Left lobe of liver (tissue), 2 donors: ENCODE results near the gene AMIGO3. TPM values are rescaled to one million over a fixed set of nuclear protein-coding genes. Genes with fewer than 3 reads are reported as not detected.
"Not testable (repeated sequence)": the region's sequence is repeated elsewhere in the genome, so short reads cannot be mapped to it uniquely, and the experiment has no call there.

ENCODE experiments used
- ATAC-seq: fragments of 200-7000 bp; cut with Tn5 transposase; one replicate; pipeline ENCODE4 v1.9.1; 2020; ENCODE audit warnings: mild to moderate bottlenecking, moderate library complexity
- DNase-seq: peaks from one replicate; pipeline ENCODE4 v3.0.0-alpha.2; 2020; ENCODE audit warnings: low spot score
- total RNA-seq: library from RNA; stranded (reverse); gene quantifications from one replicate; pipeline ENCODE4 v1.2.1, GENCODE V29; 2021
- donor health status: DM: no; HTN: no; CAD: no; lungs with moderate emphysema.
- donor health status: DM: no; HTN: yes; CAD: no.

Gene AMIGO3
- total RNA-seq, 1 donor from 2014 or later = not detected

GRCh38 chr3:49689908-49690624, 29.4 kb downstream of the AMIGO3 start:
- DNase-seq, ATAC-seq: not testable (repeated sequence)

GRCh38 chr3:49689046-49689907, 30.2 kb downstream of the AMIGO3 start, which contains the start of the genes MST1 and RNF123:
Gene MST1 (minus strand): TSS chr3:49689474. CDS start chr3:49688691, 783 bp downstream.
Gene RNF123 (plus strand): TSS chr3:49689557. CDS start chr3:49691166, 1,609 bp downstream.
- DNase-seq = peak; percentile 91
- ATAC-seq = peak; percentile 67

GRCh38 chr3:49688338-49689045, 31.0 kb downstream of the AMIGO3 start:
- peak; percentile 80 for ATAC-seq
- peak; percentile 90 for DNase-seq

- ATAC-seq, DNase-seq: not testable (repeated sequence)
Measured at GRCh38 chr3:49687424-49687795, 32.1 kb downstream of the AMIGO3 start.

- ATAC-seq = peak; percentile 8
Measured at GRCh38 chr3:49686769-49687423, 32.6 kb downstream of the AMIGO3 start.

GRCh38 chr3:49686346-49686745, 33.1 kb downstream of the AMIGO3 start:
- ATAC-seq = peak; percentile 4
- peak; percentile 75 for DNase-seq

More at GRCh38 chr3:49686769-49687423, 32.6 kb downstream of the AMIGO3 start:
- DNase-seq = not testable (repeated sequence)

GRCh38 chr3:49685846-49686245, 33.6 kb downstream of the AMIGO3 start:
- ATAC-seq, DNase-seq: not testable (repeated sequence)

GRCh38 chr3:49685103-49685502, 34.4 kb downstream of the AMIGO3 start:
- DNase-seq, ATAC-seq: not testable (repeated sequence)

- DNase-seq, ATAC-seq: not testable (repeated sequence)
Measured at GRCh38 chr3:49684453-49684852, 35.0 kb downstream of the AMIGO3 start.

- ATAC-seq (no peak), DNase-seq (no peak)
Measured at GRCh38 chr3:49683162-49683561, 36.3 kb downstream of the AMIGO3 start.

GRCh38 chr3:49681543-49681942, 37.9 kb downstream of the AMIGO3 start:
- ATAC-seq (no peak), DNase-seq (no peak)

GRCh38 chr3:49681232-49681522, 38.3 kb downstream of the AMIGO3 start:
- DNase-seq = no peak
- no peak for ATAC-seq

- DNase-seq = no peak
- peak; percentile 35 for ATAC-seq
Measured at GRCh38 chr3:49680493-49681231, 38.8 kb downstream of the AMIGO3 start.

GRCh38 chr3:49675912-49676311, 43.6 kb downstream of the AMIGO3 start:
- ATAC-seq (no peak), DNase-seq (no peak)

- DNase-seq (no peak), ATAC-seq (peak; percentile 5)
Measured at GRCh38 chr3:49674497-49674983, 44.9 kb downstream of the AMIGO3 start.

- peak; percentile 80 for ATAC-seq
- DNase-seq = peak; percentile 98
Measured at GRCh38 chr3:49673715-49674496, 45.6 kb downstream of the AMIGO3 start, which contains the start of gene APEH. Gene APEH (plus strand): TSS chr3:49674351. CDS start chr3:49674402, 51 bp downstream.

GRCh38 chr3:49673121-49673714, 46.3 kb downstream of the AMIGO3 start:
- DNase-seq (no peak), ATAC-seq (peak; percentile 1)
